Measurements from ENCODE around the gene ZNF549.
"Not testable (repeated sequence)": the region's sequence is repeated elsewhere in the genome, so short reads cannot be mapped to it uniquely, and the experiment has no call there.

Gene ZNF549

DNA sequence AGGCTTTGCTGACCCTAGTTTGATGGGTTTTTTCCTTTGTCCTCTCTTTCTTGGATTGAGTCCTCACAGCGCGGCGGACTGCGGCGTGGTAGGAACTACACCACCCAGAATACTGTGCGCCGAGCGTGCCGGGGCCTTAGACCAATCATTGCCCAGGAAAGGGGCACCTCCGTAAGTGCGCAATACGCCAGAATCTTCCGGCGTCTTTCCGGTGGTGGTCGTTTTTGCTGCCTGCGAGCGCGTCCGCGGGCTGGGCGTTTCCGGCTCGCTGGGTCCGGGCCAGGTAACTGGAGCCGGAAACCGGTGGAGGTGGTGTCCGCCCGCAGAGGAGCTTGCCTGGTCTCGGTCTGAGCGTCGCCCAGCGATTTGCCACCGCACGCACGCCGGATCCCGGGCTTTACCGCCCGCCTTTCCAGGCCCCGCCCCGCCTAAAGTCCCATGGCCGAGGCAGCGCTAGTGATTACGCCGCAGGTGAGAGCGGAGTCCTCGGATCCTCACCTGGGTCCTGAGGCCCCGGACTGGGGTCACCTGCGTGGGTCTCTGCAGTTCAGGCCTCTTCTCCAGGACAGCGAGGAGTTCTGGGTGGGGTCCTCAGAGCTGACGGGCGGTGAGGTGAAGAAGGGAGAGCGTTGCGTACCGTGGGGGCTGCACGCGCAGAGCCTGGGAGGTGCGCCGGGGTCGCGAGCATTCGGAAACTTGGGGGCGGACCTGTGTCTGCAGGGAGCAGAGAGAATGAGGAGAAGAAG, at the start of gene ZNF549:
Gene ZNF549 (plus strand): TSS at position 221 of the 746 bp plus-strand sequence. CDS start 218 bp downstream, at position 439.
- DNase-seq (peak; percentile 87), ATAC-seq (peak; percentile 100)

DNA sequence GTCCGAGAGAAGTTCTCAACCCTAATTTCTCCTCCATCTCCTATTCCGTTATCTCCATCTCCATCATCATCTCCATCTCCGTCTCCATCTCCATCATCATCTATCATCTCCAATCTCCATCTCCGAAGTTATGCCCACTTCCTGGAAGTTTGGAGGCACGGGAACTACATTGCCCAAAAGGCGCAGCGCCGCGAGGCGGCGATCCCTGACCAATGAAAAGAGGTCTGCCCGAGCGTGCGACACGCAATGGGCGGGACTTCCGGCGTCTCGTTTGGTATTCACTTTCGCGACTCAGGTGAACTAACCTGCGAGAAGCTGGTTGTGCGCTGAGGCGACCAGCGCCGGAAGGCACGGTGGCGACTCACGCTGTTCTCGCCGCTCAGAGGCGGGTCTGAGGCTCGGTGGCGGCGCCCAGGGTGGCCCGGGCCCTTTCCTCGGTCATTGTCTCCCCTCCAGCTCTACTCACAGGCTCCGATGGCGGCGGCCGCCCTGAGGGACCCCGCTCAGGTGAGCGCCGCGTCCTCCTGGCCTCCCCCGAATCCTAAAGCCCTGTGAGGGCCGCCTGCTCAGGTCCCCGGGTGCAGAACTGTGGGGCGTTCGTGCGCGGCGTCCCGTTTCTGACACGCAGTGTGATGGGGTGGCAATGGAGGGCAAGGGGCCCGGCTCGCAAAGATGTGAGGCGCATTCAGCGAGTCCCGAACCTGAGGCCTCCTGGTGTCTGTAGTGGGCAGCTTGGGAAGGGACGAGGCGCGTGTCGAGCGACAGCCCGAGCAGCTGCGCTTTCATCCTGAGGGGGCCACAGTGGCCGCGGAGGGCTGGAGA, 39.5 kb upstream of the ZNF549 start, which contains the start of gene ZNF419:
Gene ZNF419 (plus strand): TSS at position 274 of the 822 bp plus-strand sequence. CDS start 201 bp downstream, at position 475.
- DNase-seq (peak; percentile 94), ATAC-seq (peak; percentile 98)

DNA sequence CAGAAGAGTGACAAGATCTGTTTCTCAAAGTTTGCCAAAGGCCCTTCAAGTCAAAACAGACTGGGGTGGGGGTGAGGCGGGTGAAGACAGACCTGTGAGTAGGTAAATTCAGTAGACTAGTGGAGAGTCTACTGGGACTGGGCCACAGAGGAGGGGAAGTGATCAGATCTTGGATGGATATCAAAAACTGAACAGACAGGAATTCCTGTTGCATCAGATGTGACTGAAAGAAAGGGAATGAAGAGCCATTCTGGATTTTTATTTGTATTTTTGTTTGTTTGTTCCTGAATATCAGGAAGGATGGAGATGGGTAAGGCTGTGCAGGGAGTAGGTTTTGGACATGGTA, 38.9 kb upstream of the ZNF549 start:
- not testable (repeated sequence) for ATAC-seq, DNase-seq

DNA sequence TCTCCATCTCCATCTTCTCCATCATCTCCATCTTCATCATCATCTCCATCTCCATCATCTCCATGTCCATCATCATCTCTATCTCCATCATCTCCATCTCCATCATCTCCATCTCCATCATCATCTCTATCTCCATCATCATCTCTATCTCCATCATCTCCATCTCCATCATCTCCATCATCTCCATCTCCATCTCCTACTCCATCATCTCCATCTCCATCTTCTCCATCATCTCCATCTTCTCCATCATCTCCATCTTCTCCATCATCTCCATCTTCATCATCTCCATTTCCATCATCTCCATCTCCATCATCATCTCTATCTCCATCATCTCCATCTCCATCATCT, 27.9 kb upstream of the ZNF549 start:
- ATAC-seq, DNase-seq: not testable (repeated sequence)

DNA sequence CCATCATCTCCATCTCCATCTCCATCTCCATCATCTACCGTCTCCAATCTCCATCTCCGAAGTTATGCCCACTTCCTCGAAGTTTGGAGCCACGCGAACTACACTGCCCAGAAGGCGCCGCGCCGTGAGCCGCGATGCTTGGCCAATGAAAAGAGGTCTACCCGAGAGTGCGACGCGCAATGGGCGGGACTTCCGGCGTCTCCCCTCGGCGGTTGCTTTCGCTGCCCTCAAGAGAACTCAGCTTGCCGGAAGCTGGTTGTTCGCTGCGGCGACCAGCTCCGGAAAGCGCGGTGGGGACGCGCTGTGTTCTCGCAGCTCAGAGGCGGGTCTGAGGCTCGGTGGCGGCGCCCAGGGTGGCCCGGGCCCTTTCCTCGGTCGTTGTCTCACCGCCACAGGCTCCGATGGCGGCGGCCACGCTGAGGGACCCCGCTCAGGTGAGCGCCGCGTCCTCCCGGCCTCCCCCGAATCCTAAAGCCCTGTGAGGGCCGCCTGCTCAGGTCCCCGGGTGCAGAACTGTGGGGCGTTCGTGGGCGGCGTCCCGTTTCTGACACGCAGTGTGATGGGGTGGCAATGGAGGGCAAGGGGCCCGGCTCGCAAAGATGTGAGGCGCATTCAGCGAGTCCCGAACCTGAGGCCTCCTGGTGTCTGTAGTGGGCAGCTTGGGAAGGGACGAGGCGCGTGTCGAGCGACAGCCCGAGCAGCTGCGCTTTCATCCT, 27.3 kb upstream of the ZNF549 start, which contains the start of gene ZNF773:
Gene ZNF773 (plus strand): TSS at position 259 of the 716 bp plus-strand sequence. CDS start 143 bp downstream, at position 402.
- ATAC-seq, result peak; percentile 100
- peak; percentile 96 for DNase-seq

DNA sequence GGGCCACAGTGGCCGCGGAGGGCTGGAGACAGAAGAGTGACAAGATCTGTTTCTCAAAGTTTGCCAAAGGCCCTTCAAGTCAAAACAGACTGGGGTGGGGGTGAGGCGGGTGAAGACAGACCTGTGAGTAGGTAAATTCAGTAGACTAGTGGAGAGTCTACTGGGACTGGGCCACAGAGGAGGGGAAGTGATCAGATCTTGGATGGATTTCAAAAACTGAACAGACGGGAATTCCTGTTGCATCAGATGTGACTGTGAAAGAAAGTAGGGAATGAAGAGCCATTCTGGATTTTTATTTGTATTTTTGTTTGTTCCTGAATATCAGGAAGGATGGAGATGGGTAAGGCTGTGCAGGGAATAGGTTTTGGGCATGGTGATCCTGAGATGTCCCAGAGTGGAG, 26.8 kb upstream of the ZNF549 start:
- DNase-seq, ATAC-seq: not testable (repeated sequence)

DNA sequence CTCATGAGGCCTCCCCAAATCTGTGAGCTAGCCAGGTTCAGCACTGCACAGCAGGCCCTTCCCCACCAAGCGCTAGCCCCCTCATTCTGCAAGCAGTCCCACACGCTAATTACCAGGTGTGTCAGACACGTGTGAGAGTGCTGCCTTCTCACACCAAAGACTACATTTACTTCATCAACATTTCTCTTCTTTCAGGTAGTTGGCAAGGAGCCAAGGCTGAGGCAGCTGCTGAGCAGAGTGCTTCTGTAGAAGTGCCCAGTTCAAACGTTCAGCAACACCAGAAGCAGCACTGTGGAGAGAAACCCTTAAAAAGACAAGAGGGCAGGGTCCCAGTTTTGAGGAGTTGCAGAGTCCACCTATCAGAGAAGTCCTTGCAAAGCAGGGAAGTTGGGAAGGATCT, 21.0 kb upstream of the ZNF549 start:
- ATAC-seq (no peak), DNase-seq (no peak)

DNA sequence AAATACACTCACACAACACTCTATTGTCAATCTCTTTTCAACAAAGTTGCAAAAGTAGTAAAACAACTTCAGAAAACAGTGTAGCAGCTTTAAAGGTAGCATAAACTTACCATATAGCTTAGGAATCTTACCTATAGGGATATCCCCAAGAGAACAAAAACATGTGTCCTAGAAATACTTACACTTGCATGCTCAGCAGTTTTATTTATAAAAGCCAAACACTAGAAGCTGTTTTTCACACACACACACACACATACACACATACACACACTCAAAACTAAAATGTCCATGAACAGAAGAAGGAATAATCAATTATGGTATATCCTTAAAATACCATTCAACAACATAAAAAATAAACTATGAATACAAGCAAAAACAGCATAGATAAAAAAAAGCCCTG, 15.7 kb upstream of the ZNF549 start:
- no peak for DNase-seq

DNA sequence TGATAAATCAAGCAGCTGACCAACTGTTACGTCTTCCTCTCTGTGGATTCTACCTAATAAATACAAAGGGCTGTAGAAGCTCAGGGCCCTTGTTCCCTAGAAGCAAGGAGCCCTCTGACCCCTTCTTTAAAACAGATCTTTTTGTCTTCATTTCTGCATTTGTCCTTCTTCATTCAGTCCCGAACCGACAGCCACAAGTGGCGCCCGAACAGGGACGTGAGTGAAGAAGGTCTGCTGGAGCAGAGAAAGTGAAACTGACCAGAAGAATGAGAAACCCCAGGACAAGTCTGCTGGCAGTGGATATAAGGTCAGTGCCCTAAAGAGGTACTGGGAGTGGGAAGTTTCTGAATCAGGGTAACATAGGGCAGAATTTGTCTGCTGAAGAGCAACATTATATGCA, 14.3 kb upstream of the ZNF549 start:
- peak; percentile 19 for DNase-seq

More for the DNA sequence above, 15.7 kb upstream of the ZNF549 start:
- no peak for ATAC-seq

DNA sequence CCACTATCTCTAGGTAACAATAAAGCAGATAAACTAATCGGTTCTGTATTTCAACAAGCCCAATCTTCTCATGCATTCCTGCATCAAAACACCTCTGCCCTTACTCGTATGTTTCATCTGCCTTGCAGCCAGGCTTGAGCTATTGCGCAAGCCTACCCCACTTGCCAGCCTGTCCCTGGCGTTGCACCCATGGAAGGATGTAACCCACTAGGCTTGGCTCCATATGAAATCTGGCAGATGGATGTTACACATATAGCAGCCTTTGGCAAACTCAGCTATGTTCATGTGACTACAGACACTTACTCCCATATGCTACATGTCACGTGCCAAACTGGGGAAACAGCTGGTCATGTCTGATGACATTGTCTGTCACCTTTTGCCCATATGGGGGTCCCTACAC, 11.9 kb upstream of the ZNF549 start:
- ATAC-seq, result no peak
- no peak for DNase-seq

More for the DNA sequence above, 14.3 kb upstream of the ZNF549 start:
- no peak for ATAC-seq

DNA sequence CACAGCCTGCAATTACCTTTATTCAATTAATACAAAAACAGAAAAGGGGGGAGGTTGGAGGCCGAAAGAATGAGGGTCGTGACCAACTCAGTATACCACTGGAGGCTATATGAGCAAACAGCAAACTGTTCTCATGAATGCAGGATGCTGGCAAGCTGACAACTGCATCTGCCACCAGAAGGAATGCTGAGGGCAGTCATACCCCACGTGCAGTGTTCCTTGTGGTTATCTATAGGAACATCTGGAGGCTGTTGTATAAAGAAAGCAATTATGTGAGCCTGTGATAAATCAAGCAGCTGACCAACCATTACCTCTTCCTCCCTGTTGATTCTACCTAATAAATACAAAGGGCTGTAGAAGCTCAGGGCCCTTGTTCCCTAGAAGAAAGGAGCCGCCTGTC, 9.1 kb upstream of the ZNF549 start:
- ATAC-seq, DNase-seq: not testable (repeated sequence)

DNA sequence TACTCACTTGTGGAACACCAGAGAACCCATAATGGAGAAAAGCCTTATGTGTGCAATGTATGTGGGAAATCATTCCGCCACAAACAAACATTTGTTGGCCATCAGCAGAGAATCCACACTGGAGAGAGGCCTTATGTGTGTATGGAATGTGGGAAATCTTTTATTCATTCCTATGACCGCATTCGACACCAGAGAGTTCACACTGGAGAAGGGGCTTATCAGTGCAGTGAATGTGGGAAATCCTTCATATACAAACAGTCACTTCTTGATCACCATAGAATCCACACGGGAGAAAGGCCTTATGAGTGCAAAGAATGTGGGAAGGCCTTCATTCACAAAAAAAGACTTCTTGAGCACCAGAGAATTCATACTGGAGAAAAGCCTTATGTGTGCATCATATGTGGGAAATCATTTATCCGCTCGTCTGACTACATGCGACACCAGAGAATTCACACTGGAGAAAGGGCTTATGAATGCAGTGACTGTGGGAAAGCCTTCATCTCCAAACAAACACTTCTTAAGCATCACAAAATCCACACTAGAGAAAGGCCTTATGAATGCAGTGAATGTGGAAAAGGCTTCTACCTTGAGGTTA, 10.9 kb downstream of the ZNF549 start:
- DNase-seq, result no peak
- ATAC-seq, result no peak

DNA sequence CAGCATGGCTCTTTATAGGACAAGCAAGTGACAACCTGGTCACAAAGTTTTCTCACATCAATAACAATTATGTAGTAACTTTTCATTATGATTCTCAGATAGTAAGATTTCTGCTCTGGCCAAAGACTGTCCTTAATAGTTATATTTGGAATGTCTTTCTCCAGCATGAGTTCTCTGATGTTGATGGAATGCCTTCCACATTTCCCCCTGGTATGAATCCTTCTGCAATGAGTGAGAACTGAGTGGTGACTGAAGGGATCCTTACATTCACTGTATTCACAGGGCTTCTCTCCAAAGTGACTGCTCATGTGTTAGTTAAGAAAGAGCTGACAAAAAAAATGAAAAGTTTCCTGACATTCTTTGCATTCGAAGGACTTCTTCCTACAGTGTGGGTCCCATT, 19.4 kb downstream of the ZNF549 start:
- ATAC-seq, result no peak
- no peak for DNase-seq

DNA sequence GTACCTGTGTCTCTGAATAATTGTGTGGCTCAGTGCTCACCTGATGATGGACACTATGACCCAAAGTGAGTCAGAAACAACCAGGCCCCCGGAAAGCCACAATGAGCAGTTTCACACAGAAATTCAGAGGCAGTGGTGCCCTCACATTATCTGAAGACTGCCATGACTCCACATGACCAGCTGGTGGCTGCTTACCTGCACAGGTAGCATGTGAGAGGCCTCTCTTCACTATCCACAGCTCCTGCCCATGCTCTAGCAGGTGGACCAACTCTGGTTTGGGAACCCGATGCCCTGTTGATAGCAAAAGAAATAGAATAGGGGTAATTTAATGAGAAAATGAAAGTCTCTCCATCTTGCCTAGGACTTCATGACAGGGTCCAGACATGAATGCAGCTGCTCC, 25.3 kb downstream of the ZNF549 start:
- ATAC-seq, result no peak
- DNase-seq, result no peak

DNA sequence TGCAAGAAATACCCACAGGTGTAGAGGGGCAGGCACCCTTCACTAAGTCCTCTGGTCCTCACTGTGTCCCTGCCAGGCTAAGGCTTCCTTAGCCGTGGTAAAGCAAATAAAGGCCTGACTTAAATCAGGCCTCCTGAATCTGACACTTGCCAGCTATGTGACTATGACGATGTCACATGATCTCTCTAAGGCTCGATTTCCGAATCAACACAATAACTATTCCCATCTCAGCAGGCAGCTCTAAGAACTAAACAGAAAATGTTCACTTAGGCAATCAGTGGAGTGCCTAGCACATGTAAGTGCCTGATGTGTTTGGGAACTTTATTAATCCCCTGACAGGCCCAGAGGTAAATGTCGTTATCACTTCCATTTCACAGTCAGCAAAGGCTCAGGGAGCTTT, 30.5 kb downstream of the ZNF549 start:
- no peak for DNase-seq
- no peak for ATAC-seq

DNA sequence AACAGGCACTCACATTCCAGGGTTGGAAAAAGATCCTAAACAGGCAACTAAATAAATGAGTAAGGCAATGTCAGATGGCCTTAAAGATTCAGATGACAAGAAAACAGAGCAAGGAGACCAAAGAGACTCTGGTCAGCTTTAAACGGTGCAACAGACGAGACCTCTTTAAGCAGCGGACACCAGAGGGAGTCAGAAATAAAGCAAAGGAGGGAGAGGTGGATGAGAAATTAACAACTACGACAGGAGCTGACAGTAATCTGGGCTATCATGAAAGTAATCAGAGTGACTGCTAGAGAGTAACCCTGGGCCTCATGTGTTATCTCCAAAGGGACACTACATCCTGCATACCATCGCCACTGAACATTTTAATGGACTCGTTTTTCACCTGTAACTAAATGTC, 31.4 kb downstream of the ZNF549 start:
- ATAC-seq (no peak), DNase-seq (no peak)

DNA sequence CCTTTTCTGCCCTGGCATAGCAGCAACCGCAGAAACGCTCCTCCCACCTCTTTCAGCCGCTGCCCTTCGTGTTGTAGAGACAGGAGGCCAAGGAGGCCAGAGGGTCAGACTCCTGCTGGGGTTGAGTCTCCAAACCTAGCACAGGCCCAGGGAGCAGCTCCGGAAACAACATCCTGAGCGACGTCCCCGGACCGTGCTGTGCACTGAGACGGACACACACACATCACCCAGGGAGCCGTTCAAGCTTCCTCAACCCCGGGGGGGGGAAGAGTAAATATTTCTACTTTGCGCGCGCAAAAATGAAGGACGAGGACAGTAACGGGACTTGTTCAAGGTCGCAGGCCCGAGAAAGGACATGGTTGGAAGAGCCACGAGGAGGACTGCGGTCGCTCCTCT, 31.9 kb downstream of the ZNF549 start:
- ATAC-seq, result peak; percentile 54
- DNase-seq, result peak; percentile 24

DNA sequence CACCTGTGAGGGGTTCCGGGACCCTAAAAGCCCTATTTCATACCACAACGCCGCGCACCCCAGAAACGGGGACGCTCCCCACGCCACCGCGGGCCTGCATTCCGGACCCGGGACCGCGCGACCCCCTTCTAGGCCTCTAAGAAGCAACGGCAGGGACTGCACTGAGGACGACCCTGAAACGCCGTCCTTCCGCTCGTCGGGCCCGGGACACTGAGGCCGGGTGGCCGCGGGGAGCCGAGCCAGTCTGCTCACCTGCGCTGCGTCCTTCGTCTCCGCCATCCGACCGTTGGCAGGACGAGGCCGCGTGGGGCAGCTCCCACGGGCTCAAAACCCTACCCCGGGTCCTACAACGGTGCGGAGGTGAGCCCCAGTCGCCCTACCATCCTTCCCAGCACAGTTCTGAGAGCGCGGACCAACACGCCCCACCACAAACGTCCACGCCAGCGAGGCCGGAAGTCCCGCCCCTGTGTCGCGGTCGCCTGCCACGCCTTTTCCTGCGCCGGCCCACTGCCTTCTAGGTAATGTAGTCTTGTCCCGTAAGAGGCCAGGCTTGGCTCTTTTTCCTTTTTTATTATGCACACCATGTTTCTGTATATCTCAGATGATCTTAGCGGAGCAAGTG, 32.4 kb downstream of the ZNF549 start, which contains the start of gene ZNF550:
Gene ZNF550 (minus strand): TSS at position 460 of the 622 bp plus-strand sequence. CDS start 181 bp downstream, at position 279.
- ATAC-seq, result peak; percentile 99
- peak; percentile 89 for DNase-seq

DNA sequence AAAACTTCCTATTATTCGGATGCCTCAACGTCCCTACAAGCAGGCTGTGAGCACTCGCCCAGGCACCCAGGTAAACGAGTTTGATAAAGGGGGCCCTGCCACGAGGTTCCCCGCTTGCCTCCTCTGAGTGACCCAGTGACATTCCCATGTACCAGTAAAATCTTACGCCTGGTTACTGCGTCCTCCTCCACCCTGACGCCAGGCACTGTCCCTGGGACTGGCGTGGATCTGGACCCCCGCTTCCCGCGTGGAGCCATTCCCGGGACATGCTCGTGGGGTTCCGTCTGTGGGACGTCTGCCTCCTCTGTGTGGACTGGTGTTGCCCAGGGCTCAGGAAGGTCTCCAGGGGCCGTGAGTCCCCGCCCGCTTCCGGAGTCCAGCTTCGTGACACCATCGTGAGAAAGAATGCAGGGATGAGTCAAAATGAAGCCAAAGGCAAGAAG, 32.9 kb downstream of the ZNF549 start:
- no peak for DNase-seq
- ATAC-seq, result no peak

DNA sequence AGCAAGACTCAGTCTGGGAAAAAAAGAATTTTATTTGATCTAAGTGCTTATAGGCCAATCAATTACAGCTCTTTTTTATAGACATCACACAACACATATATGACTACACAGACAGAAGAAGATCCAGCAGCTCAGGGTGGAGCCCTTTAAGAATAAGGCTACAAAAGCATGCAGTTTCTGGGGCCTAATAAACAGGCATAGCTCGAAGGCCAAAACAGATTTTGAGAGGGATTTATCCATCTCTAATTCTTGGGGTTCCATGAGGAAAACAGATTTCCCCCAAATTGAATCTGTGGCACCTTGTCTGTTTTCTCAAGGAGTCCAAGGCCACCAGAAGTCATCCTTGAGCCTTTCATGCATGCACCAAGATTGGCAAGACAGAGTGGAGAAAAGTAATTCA, 36.4 kb downstream of the ZNF549 start:
- no peak for DNase-seq
- no peak for ATAC-seq
